GM19397 (cell line): ENCODE data around the gene WDR33.

Experiments
- ATAC-seq: cut with Tn5 transposase; IDR thresholded peaks from one replicate; pipeline ENCODE4 v1.9.1; 2021; ENCODE audit warnings: mild to moderate bottlenecking, moderate library complexity; ENCODE audit not compliant: unreplicated experiment

The WDR33 gene

GRCh38 chr2:127769587-127769986 is 41.4 kb downstream of the WDR33 start:
- ATAC-seq, result no peak

- no peak for ATAC-seq
These were observed 42.0 kb downstream of the WDR33 start for GRCh38 chr2:127768775-127769479.

GRCh38 chr2:127763776-127764175 is 47.2 kb downstream of the WDR33 start:
- ATAC-seq, result no peak

- ATAC-seq, result no peak
These were observed 48.1 kb downstream of the WDR33 start for GRCh38 chr2:127762846-127763245.

GRCh38 chr2:127762441-127762840 is 48.5 kb downstream of the WDR33 start:
- ATAC-seq, result no peak

- no peak for ATAC-seq
These were observed 51.0 kb downstream of the WDR33 start for GRCh38 chr2:127759931-127760330.

GRCh38 chr2:127754186-127754585 is 56.8 kb downstream of the WDR33 start:
- no peak for ATAC-seq

- no peak for ATAC-seq
These were observed 57.6 kb downstream of the WDR33 start for GRCh38 chr2:127753374-127753773.

- ATAC-seq, result peak; percentile 90
These were observed 61.4 kb downstream of the WDR33 start for GRCh38 chr2:127749537-127749936.

- ATAC-seq, result no peak
These were observed 63.4 kb downstream of the WDR33 start for GRCh38 chr2:127747621-127748020.

GRCh38 chr2:127743477-127744026 is 67.4 kb downstream of the WDR33 start:
- no peak for ATAC-seq

GRCh38 chr2:127740665-127741288 is 70.2 kb downstream of the WDR33 start:
- ATAC-seq, result no peak

- no peak for ATAC-seq
These were observed 71.2 kb downstream of the WDR33 start for GRCh38 chr2:127739800-127740199.

GRCh38 chr2:127737892-127738291 is 73.1 kb downstream of the WDR33 start:
- ATAC-seq, result no peak

- peak; percentile 67 for ATAC-seq
These were observed 75.2 kb downstream of the WDR33 start for GRCh38 chr2:127735537-127736399.

GRCh38 chr2:127735044-127735443 is 75.9 kb downstream of the WDR33 start:
- ATAC-seq, result no peak

- no peak for ATAC-seq
These were observed 77.0 kb downstream of the WDR33 start for GRCh38 chr2:127733816-127734537.

GRCh38 chr2:127733113-127733815 is 77.7 kb downstream of the WDR33 start:
- ATAC-seq, result no peak

GRCh38 chr2:127726158-127726880 is 84.7 kb downstream of the WDR33 start:
- ATAC-seq, result no peak
